GM10847 (cell line): ENCODE measurements around the gene SNUPN.
A peak's percentile ranks its signal among the peaks of the same experiment; 100 is the strongest.

Experiments
- POLR2A ChIP-seq: IDR thresholded peaks from 2 replicates; pipeline ENCODE4 v1.6.1; 2011; ENCODE audit not compliant: insufficient read length; ENCODE audit errors: extremely low read depth

Gene SNUPN

GRCh38 chr15:75647370-75648155 is 22.0 kb upstream of the SNUPN start, which contains the start of gene SNX33:
Gene SNX33, plus strand, starts transcription at chr15:75647912. Its CDS starts 1,191 bp downstream, at chr15:75649103.
- no peak for TF ChIP-seq POLR2A

DNA sequence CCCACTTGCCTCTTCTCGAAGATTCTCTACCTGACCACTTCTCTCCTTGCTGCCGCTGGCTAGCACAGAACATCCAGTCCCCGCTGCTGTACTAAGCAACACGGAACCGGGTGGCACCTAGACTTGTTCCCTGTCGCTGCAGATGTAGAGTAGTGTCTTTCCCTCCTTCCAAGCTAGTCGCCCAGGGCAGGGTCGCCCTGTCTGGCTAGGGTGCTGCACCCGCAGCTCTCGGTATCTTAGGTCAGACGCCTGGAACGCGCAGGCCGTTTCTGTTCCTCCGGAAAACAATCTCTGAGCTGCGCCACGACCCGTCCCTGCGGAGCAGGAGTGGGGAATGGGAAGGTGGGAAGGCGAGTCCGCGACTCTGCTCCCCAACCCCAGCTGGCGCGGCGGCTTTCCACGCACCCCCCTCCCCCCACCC is 21.4 kb upstream of the SNUPN start:
- no peak for TF ChIP-seq POLR2A

GRCh38 chr15:75646112-75646943 is 20.8 kb upstream of the SNUPN start:
- no peak for TF ChIP-seq POLR2A

GRCh38 chr15:75644376-75644775 is 18.9 kb upstream of the SNUPN start:
- no peak for TF ChIP-seq POLR2A

GRCh38 chr15:75641603-75642002 is 16.1 kb upstream of the SNUPN start:
- no peak for TF ChIP-seq POLR2A

GRCh38 chr15:75641179-75641503 is 15.6 kb upstream of the SNUPN start:
- no peak for TF ChIP-seq POLR2A

GRCh38 chr15:75640483-75641178 is 15.1 kb upstream of the SNUPN start:
- TF ChIP-seq POLR2A: no peak

- TF ChIP-seq POLR2A: peak; percentile 96
Measured at GRCh38 chr15:75639709-75640482, 14.4 kb upstream of the SNUPN start, which contains the start of gene IMP3. Gene IMP3, minus strand, starts transcription at chr15:75640224. Its CDS starts 56 bp downstream, at chr15:75640168.

GRCh38 chr15:75639191-75639708 is 13.7 kb upstream of the SNUPN start:
- no peak for TF ChIP-seq POLR2A

- no peak for TF ChIP-seq POLR2A
Measured at GRCh38 chr15:75637245-75638009, 11.9 kb upstream of the SNUPN start.

GRCh38 chr15:75636026-75636425 is 10.5 kb upstream of the SNUPN start:
- no peak for TF ChIP-seq POLR2A

DNA sequence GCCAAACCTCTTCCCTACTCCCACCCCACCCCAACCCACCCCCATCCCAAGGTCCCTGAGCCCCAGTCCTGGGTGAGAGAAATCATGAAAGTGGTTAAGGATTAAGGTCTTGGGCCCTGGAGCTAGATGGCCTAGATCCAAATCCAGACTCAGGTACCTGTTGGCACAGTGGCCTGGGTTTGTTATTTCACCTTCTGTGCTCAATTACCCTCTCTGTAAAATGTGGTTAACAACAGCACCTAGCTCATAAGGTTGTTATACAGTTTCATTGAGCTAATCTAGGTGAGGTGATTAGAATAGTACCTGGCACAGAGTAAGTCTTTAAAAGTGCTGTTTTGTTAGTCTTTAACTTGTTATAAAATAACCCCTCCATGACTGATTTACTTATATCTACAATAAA is 6.4 kb upstream of the SNUPN start:
- TF ChIP-seq POLR2A: no peak

GRCh38 chr15:75622505-75622904 is 3.0 kb downstream of the SNUPN start:
- no peak for TF ChIP-seq POLR2A

DNA sequence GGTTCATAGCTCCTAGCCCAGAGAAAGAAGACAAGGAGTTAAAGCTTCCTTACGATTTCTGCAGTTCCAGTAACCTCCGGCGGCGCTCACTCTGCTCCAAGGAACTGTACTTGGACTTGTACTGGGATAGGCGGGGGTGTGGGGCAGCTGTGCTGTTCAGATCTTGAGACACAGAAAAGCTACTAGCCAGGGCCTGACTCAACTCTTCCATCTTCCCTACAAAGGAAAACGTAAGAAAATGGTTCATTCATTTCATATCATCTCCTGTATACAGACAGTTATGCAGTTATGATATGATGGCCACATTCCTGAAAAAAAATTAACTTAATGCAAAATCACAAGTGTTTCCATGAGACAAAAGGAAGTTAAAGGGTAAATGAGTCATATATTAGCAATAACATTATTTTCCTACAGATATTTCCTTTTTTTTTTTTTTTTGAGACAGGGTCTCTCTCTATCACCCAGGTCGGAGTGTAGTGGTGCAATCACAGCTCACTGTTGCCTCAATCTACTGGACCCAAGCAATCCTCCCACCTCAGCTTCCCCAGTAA is 4.6 kb downstream of the SNUPN start:
- TF ChIP-seq POLR2A: no peak
